Activated naive CD4-positive, alpha-beta T cell (primary cell): ENCODE results near the gene ROBO1.

Experiments
- DNase-seq, 4 experiments: peaks; one replicate each; lab custom pipeline; 2025; lab: John Stamatoyannopoulos, UW

Gene ROBO1

DNA sequence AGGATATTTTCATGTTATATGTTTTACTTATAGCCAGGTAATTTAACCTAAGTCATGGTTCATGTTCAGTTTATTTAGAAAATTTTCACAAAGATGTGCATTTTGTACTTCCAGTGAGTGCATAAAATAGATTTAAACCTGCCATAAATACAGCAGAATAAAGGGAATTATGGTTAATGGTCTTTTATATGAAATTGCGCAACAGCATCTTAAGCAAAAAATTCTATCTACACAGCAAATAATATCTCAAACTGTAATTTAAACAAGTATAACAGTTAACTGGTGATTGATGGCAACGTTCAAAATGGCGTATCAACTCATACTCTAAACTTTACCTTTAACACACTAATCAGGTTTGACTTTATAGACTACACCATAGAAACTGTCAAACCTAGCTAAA lies 97.6 kb downstream of the ROBO1 start:
- no peak for DNase-seq

DNA sequence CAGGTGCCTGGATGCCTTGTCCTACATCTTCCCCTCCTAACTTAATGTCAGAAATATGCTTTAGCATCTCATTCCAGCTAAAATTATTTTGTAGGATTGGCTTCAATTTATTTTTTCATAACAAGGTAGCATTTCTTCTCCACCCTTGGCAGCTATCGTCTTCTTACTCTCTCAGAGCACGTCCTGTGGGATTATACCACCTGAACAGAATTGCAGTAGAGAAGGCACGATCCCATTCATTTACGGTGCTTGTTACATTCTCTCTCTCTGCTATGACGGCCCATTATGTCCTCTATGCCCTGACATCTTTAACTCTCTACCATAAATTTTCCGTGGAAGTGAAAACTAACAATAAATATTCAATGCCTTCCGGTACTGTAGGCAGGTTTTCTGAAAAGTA lies 103.3 kb downstream of the ROBO1 start:
- DNase-seq: no peak

GRCh38 chr3:79661896-79662295 lies 105.9 kb downstream of the ROBO1 start:
- DNase-seq: no peak

DNA sequence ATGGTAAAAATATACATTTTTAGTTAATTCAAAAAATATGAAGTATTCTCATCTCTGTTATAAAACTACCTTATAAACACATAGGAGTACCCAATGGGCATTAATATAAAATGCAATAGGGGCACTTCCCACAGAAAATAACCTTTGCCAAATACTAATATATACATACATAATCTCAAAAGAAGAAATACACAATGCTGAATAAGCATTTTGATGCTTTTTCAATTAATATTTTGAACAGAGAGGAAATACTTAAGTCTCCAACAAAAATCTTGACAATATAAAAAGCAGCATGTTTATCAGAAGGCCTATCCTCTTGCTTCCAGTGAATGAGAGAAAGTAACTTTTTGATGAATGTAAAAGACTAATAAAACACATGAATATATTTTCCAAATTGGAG lies 110.7 kb downstream of the ROBO1 start:
- no peak for DNase-seq

DNA sequence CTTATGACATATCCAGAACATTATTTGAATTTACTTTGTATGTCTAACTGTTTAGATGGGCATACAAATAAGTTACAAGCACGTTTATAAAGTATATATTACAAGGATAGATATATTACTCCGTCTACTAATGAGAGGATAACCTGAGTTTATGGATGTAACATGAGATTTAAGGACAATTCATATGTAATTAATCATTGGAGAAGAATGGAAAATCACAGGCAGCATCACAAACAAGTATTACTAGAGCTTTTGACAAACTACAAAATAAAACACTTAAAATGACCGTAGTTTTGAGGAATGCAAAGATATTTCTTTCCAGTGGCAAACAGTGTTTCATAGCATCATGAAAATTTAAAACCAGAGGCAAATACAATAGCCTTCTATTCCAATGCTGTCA lies 113.8 kb downstream of the ROBO1 start:
- DNase-seq: no peak

GRCh38 chr3:79653266-79653830 lies 114.5 kb downstream of the ROBO1 start:
- DNase-seq: no peak

GRCh38 chr3:79651536-79652065 lies 116.2 kb downstream of the ROBO1 start:
- DNase-seq: no peak

DNA sequence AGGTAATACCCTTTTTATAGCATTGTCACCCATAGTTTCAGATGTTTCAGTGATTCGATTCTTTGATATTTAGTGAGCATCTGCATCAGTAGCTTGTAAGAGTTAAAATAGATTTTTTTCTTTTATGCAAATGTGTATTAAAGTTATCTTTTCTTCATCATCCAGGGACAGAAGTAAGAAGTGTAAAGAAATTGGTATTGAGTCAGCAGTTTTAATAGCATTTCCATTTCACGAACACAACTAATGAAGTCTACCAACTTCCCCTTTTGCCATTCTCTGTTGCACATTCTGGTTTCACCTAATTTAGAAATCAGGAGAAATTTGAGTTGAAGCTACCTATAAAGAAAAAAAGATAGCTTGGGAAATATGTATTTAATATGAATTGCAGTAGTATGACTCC lies 127.9 kb downstream of the ROBO1 start:
- no peak for DNase-seq

DNA sequence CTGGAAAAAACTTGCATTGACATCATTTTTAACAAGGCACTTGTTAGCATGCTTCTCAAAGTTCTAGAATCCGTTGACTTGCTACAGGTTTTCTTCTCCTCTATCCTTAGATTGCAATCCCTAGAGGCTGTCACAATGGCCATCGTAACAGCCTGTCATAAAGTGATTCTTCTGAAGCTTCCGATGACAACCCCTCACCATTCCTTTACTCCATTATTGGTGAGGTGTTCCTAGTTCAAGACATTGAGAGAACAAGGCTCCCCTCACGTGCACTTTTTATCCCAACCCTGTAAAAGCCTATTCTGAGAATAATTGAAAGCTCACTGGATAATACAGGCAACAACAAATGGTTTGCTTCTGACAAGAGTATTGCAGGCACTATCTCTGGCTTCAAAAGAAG lies 131.4 kb downstream of the ROBO1 start:
- no peak for DNase-seq

DNA sequence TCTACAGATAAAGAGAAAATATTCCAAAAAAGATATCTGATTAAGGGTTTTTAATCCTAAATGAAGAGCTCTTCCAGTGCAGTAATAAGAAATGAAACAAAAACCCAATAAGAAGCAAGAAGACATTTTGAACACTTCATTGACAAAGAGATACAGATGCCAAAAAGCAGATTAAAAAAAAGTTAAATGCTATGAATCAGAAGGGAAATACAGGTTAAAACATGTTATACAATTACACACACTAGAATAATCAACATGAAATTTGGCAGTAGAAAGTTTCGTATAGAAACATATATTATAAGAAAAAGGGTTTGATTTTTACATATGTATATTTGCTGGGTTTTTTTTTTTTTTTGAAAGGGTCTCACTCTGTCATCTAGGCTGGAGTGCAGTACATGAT lies 135.0 kb downstream of the ROBO1 start:
- no peak for DNase-seq

DNA sequence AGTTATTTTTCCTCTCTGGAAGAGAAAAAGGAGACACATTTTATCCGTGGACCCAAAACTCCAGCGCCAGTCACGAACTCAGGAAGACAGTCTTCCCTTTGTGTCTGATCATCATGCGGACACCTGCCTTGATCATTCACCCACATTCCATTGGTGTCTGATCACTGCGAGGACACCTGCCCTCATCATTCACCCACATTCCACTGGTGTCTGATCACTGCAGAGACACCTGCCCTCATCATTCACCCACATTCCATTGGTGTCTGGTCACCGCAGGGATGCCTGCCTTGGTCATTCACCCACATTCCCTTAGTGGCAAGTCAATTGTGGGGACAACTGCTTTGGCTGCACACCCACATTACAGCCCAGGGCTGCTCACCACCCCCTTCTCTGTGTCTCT lies 148.9 kb downstream of the ROBO1 start:
- no peak for DNase-seq

DNA sequence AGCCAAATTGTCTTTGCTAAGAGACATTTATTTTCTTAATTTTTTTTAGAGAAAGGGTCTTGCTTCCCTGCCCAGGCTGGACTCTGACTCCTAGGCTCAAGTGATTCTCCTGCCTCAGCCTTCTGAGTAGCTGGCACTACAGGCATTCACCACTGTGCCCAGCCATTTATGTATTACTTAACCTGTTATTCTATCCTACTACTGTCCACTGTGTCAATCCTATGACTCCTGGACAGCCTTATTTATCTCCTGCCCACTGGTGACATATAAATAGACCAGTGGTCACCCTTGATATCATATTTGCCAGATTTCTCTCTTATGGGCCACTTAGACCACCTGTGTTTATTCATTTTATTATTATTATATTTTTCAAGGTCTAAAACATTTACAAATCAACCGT lies 161.4 kb downstream of the ROBO1 start:
- no peak for DNase-seq

GRCh38 chr3:79604681-79605080 lies 163.1 kb downstream of the ROBO1 start:
- DNase-seq: no peak

- DNase-seq: no peak
Measured at GRCh38 chr3:79602385-79602784, 165.4 kb downstream of the ROBO1 start.

DNA sequence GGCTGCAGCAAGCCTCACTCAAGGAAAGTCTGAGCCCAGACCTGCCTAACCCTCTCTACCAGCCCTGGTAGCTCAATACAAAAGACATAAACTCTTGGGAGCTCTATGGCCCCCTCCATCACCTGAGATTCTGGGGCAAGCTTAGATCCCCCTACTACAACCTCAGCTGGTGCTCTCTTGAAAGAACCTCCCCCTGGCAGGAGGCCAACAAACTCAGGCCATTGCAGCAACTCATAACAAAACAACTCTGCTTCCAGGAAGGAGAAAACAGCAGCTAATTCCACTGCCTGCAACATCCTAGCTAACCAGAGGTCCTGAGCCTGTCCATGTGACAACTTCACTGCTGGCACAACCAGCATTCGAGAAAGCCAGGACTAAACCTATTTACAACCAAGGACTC lies 169.2 kb downstream of the ROBO1 start:
- no peak for DNase-seq

GRCh38 chr3:79597709-79598108 lies 170.1 kb downstream of the ROBO1 start:
- no peak for DNase-seq

DNA sequence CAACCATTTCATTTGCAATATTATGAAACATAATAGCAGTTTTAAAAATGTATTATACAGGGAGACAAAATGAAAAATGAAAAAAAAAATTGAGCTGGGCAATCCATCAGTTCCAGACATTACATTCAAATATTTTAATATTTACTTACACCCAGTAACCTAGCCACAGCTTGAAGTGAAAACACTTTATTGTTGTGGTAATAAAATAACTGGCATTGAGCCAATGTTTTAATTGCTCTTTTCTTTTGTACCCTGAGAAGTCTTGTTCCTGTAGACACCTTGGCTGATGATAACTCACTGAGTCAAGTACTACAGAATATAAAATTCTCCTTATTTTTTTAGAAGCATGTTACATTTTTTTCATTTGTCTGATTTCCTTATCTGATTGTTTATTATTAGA lies 180.6 kb downstream of the ROBO1 start:
- no peak for DNase-seq

DNA sequence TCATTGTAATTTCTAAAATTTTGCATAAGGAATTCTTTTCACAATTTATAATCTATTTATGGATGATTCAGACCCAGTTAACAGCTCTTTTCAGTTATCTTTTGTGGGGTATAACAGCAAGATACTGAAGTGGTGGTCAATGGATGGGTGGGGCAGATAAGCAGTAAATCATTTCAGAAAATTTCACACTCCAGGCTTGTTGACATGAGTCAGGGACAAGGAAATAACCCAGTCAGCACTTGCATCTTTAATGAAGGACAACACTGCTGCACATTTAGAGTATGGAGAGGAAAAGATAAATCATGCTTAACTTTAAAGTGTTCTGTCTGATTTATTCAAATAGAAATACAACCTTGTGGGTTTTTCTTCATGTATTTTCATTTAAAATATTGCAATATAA lies 181.6 kb downstream of the ROBO1 start:
- DNase-seq: no peak

GRCh38 chr3:79572930-79573329 lies 194.9 kb downstream of the ROBO1 start:
- no peak for DNase-seq

DNA sequence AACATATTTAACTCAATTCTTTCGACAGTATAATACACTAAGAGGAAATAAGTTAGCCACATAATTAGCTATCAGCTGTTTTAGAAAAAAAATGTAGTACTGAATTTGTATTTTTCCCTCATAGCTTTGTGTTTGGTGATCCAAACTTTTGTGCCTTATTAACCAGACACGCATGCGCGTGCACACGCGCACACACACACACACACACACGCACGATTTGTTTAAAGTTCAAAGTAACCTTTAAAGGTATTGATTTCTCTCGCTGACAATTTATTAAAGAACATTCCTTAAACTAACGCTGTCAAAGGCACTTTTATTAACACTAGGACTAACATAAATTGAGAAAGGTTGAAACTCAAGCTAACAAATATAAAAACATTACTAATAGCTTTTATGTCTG lies 198.9 kb downstream of the ROBO1 start:
- DNase-seq: no peak

DNA sequence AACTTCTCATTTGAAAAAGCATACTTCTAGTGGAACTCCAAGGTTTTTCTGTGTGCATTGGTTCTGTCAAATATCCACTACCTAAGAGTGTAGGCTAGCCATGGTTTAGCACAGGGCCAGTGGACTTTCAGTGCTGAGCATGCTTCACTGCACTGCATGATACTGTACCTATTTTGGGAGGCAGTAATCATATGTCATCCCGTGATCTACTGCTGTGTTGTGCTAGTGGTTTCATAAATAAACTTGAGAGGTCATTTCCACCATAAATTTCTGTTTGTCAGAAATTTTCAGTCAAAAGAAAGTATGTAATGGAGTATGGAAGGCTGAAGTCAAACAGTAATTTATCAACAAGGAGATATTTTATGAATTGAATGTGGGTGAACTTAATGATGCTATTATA lies 203.6 kb downstream of the ROBO1 start:
- no peak for DNase-seq

DNA sequence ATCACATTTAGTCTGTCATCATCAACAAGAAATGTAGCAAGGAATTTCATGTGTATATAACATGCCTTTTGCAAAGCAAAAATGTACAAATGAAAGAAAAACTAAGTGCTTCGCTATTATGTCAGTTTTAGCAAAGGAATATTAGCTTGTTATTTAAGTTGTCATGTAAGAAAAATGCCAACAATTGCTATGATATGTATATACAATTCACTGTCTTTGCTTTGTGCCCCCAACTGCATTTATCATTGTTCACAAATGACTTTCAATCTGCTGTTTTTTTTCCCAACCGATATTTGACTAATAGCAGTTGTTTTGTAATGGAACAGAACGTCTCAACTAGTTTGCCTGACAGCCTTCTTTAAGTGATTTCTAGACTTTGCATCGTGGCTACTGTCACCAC lies 207.1 kb downstream of the ROBO1 start:
- no peak for DNase-seq

- no peak for DNase-seq
Measured at GRCh38 chr3:79558943-79559342, 208.9 kb downstream of the ROBO1 start.

- no peak for DNase-seq
Measured at GRCh38 chr3:79555655-79556054, 212.1 kb downstream of the ROBO1 start.

DNA sequence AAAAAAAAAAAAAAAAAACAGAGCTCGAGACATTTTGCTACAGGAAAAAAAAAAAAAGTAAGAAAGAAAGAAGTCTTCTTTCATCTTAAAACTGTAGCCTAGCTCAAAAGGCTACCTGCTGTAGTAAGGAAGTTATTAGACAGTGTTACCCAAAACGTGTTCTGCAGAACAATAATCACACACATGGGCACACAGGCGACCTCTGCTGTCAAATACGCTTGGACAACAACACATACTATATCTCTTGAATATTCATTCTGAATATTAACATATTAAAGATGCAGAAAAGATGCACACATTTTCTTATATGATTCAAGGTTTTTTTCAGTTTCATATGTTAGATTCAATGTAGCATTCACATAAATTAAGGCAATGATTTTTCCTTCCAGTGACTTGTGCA lies 215.8 kb downstream of the ROBO1 start:
- DNase-seq: no peak
